Measurements from ENCODE around the gene DHX34. TPM values are rescaled to one million over a fixed set of nuclear protein-coding genes. Genes with fewer than 3 reads are reported as not detected.

The DHX34 gene
- polyA plus RNA-seq, 1 of the 3 experiments (the other 2 are of a cell fraction) = 16.4 TPM

- no peak overlapping the region for H2AFZ ChIP-seq (ENCODE audit: low read depth)
- H3K36me3 ChIP-seq (replicated peaks in 1 of 2; ENCODE audit: control insufficient read depth in 1 of 2, insufficient read depth in 2 of 2, low read length in 1 of 2) = peaks cover 8 to 77% of the 10 kb centered on the region in 2 experiments
- no peaks in the 10 kb centered on the region for H3K9me2 ChIP-seq
- H3K9ac ChIP-seq = no peak overlapping the region
- H3K4me3 ChIP-seq (ENCODE audit: low read depth in 2 of 2, low read length in 1 of 2) = no peak overlapping the region
- ChIA-PET CTCF (interaction anchor here (0.7 to 2.7 kb wide), 3 partner anchors 16 to 79 kb away, joined by 3 to 12 read pairs (median 6); partner anchors contain the start of gene DHX34), POLR2A (no interaction called here)
- no peaks in the 10 kb centered on the region for H3K9me3 ChIP-seq
- H3F3A ChIP-seq (replicated peaks; ENCODE audit: insufficient read depth) = no peaks in the 10 kb centered on the region
- no peaks in the 10 kb centered on the region for H3K4me1 ChIP-seq (ENCODE audit: control insufficient read depth in 1 of 2, insufficient read depth in 2 of 2, low read depth in 1 of 2, low read length in 1 of 2)
- WGBS (ENCODE audit: low lambda C conversion rate) = 92% methylated on average over 17 of the region's 30 CpGs
- no peaks in the 10 kb centered on the region; the same call in 1 of the 2 replicates for H3K79me2 ChIP-seq (ENCODE audit: insufficient read depth)
- no peak for TF ChIP-seq YY1 (IDR thresholded peaks at IDR 0.05; ENCODE audit: low read depth)
- TF ChIP-seq REST (IDR thresholded peaks at IDR 0.05; ENCODE audit: low read depth, low read length) = no peak
- TF ChIP-seq IRF3 (IDR thresholded peaks at IDR 0.05; ENCODE audit: low read depth, low read length) = no peak
- no peak for TF ChIP-seq ZBTB33 (IDR thresholded peaks at IDR 0.05; ENCODE audit: borderline replicate concordance, low read depth)
- no peak for TF ChIP-seq CHD2 (IDR thresholded peaks at IDR 0.05; ENCODE audit: low read length, partially characterized antibody)
- no peak for TF ChIP-seq FOXJ3 (CRISPR knock-in tag; IDR thresholded peaks at IDR 0.05)
- TF ChIP-seq RAD21 (IDR thresholded peaks at IDR 0.05; ENCODE audit: low read length) = no peak
- TF ChIP-seq SIN3A (IDR thresholded peaks at IDR 0.05; ENCODE audit: borderline replicate concordance, low read depth, low read length) = no peak
- no peak for TF ChIP-seq NFIC (IDR thresholded peaks at IDR 0.05; ENCODE audit: borderline replicate concordance)
- no peak for TF ChIP-seq GABPA (IDR thresholded peaks at IDR 0.05; ENCODE audit: low read depth)
- TF ChIP-seq RXRA (IDR thresholded peaks at IDR 0.05; ENCODE audit: borderline replicate concordance, low read depth) = no peak
- no peak for TF ChIP-seq USF1 (IDR thresholded peaks at IDR 0.05; ENCODE audit: borderline replicate concordance, low read depth)
- TF ChIP-seq FOXM1 (IDR thresholded peaks at IDR 0.05; ENCODE audit: low read depth) = no peak
- H3K27ac ChIP-seq (ENCODE audit: low read depth in 2 of 2, low read length in 1 of 2) = no peak overlapping the region
- no peak overlapping the region for H3K4me2 ChIP-seq
- no peaks in the 10 kb centered on the region for H3K27me3 ChIP-seq (ENCODE audit: insufficient read depth)
- no peak for DNase-seq
- H4K20me1 ChIP-seq (ENCODE audit: insufficient read depth) = no peaks in the 10 kb centered on the region
Measured at GRCh38 chr19:47374876-47375693, 26.0 kb downstream of the DHX34 start.
